Caco-2 (cell line): ENCODE measurements around the gene PTPN23. TPM values are rescaled to one million over a fixed set of nuclear protein-coding genes. Genes with fewer than 3 reads are reported as not detected.

Source experiments
- BruUV-seq: library from RNA; stranded (reverse); fragments of 400-500 nt; replicated peaks from 2 replicates; lab custom pipeline; 2021; lab: Mats Ljungman, UMichigan
- CTCF ChIA-PET: fragments of 300-600 bp; sonication (Branson Sonifier 250); formaldehyde crosslinking; loops from one replicate; lab custom pipeline; 2022; ENCODE audit warnings: antibody characterized with exemption; lab: Charles Lee
- POLR2A ChIA-PET: fragments of 300-600 bp; sonication (Branson Sonifier 250); formaldehyde crosslinking; loops from one replicate; lab custom pipeline; 2022; ENCODE audit warnings: antibody characterized with exemption; lab: Charles Lee
- DNase-seq, 2 experiments: peaks; one replicate each; pipeline versions ENCODE4 v3.0.0 to v3.0.0-alpha.2; 2020 to 2022
- H3K27me3 ChIP-seq: replicated peaks from 2 replicates; pipeline ENCODE4 v1.6.0; 2011; ENCODE audit warnings: low read length; ENCODE audit not compliant: control insufficient read depth, insufficient read depth
- H3K36me3 ChIP-seq: 2 replicates; pipeline ENCODE4 v1.5.1; 2011; ENCODE audit warnings: low read length; ENCODE audit not compliant: control insufficient read depth, insufficient read depth
- H3K4me1 ChIP-seq: fragments of 250-450 bp; sonication (Bioruptor Pico); 2 replicates; pipeline ENCODE4 v1.5.1; 2020; ENCODE audit warnings: mild to moderate bottlenecking
- H3K4me3 ChIP-seq: 2 replicates; pipeline ENCODE4 v1.5.1; 2011; ENCODE audit warnings: low read depth, mild to moderate bottlenecking, control low read depth, low read length
- H3K9me3 ChIP-seq: fragments of 250-450 bp; sonication (Bioruptor Pico); 2 replicates; pipeline ENCODE4 v1.5.1; 2020; ENCODE audit warnings: mild to moderate bottlenecking, moderate library complexity
- H3K27ac Mint-ChIP-seq: one replicate; pipeline ENCODE4 v1.8.0; 2022; ENCODE audit warnings: mixed read lengths; ENCODE audit not compliant: unreplicated experiment
- H3K27me3 Mint-ChIP-seq: one replicate; pipeline ENCODE4 v1.8.0; 2022; ENCODE audit warnings: mixed read lengths; ENCODE audit not compliant: insufficient read depth, unreplicated experiment
- H3K36me3 Mint-ChIP-seq: one replicate; pipeline ENCODE4 v1.8.0; 2022; ENCODE audit warnings: mild to moderate bottlenecking, mixed read lengths; ENCODE audit not compliant: insufficient read depth, unreplicated experiment
- H3K4me1 Mint-ChIP-seq: one replicate; pipeline ENCODE4 v1.8.0; 2022; ENCODE audit warnings: low read depth, mixed read lengths; ENCODE audit not compliant: unreplicated experiment
- H3K4me3 Mint-ChIP-seq: one replicate; pipeline ENCODE4 v1.8.0; 2022; ENCODE audit warnings: mild to moderate bottlenecking, moderate library complexity, mixed read lengths; ENCODE audit not compliant: unreplicated experiment
- H3K9me3 Mint-ChIP-seq: one replicate; pipeline ENCODE4 v1.8.0; 2022; ENCODE audit warnings: mixed read lengths; ENCODE audit not compliant: unreplicated experiment
- CTCF ChIP-seq, 2 experiments: fragments of 200-600 bp in 1 of 2; IDR thresholded peaks; 1 replicate in 1 of 2; 2 replicates in 1 of 2; pipeline versions ENCODE4 v1.5.1 to v1.8.0; 2011 to 2022; ENCODE audit warnings: antibody characterized with exemption in 1 of 2, control low read depth in 1 of 2, inconsistent platforms in 1 of 2, low read depth in 1 of 2, low read length in 1 of 2, mild to moderate bottlenecking in 1 of 2, moderate library complexity in 1 of 2; ENCODE audit not compliant: insufficient read depth in 1 of 2, severe bottlenecking in 1 of 2, unreplicated experiment in 1 of 2
- intact Hi-C: fragments of 100-400 bp; cut with micrococcal nuclease; formaldehyde crosslinking; loops from one replicate; pipeline ENCODE4 v1.10.0; 2022; ENCODE audit not compliant: unreplicated experiment
- total RNA-seq: library from RNA; stranded (reverse); gene quantifications from 2 replicates; pipeline ENCODE4 v1.2.3, GENCODE V29; 2022

PTPN23 gene
- total RNA-seq, 1 experiment from 2014 or later = 49.6 TPM

GRCh38 chr3:47410801-47411646 is 30.2 kb downstream of the PTPN23 start:
- BruUV-seq = no TSS peak
- H3K9me3 Mint-ChIP-seq = no peaks in the 10 kb centered on the region
- DNase-seq = no peak
- H3K4me1 ChIP-seq = peaks cover 6% of the 10 kb centered on the region
- no peak overlapping the region for H3K4me3 ChIP-seq
- no peak overlapping the region for H3K27ac Mint-ChIP-seq
- no peak overlapping the region for H3K4me3 Mint-ChIP-seq
- H3K27me3 ChIP-seq = no peaks in the 10 kb centered on the region
- ChIA-PET POLR2A (no interaction called here), CTCF (no interaction called here)
- peaks cover 2% of the 10 kb centered on the region for H3K4me1 Mint-ChIP-seq
- intact Hi-C loops = no loop called here
- H3K9me3 ChIP-seq = no peaks in the 10 kb centered on the region
- peaks cover 1% of the 10 kb centered on the region for H3K36me3 ChIP-seq
- no peaks in the 10 kb centered on the region for H3K27me3 Mint-ChIP-seq
- TF ChIP-seq CTCF (IDR thresholded peaks at IDR 0.05; ENCODE audit: insufficient read depth in 1 of 2, low read depth in 1 of 2, low read length in 1 of 2, severe bottlenecking in 1 of 2, unreplicated experiment in 1 of 2) = no peak
- H3K36me3 Mint-ChIP-seq = peaks cover 71% of the 10 kb centered on the region

GRCh38 chr3:47411696-47412452 is 31.1 kb downstream of the PTPN23 start:
- peaks cover 72% of the 10 kb centered on the region for H3K36me3 Mint-ChIP-seq
- DNase-seq = no peak
- no peak overlapping the region for H3K4me3 Mint-ChIP-seq
- Histone ChIP-seq H3K27me3 (no peaks in the 10 kb centered on the region), H3K4me1 (peaks cover 4% of the 10 kb centered on the region; the same call in 1 of the 2 replicates), H3K4me3 (no peak overlapping the region), H3K36me3 (peaks cover 1% of the 10 kb centered on the region), H3K9me3 (no peaks in the 10 kb centered on the region)
- POLR2A ChIA-PET = no interaction called here
- TF ChIP-seq CTCF (IDR thresholded peaks at IDR 0.05; ENCODE audit: insufficient read depth in 1 of 2, low read depth in 1 of 2, low read length in 1 of 2, severe bottlenecking in 1 of 2, unreplicated experiment in 1 of 2) = no peak
- no peak overlapping the region for H3K27ac Mint-ChIP-seq
- CTCF ChIA-PET = no interaction called here
- intact Hi-C loops = no loop called here
- H3K4me1 Mint-ChIP-seq = peaks cover 6% of the 10 kb centered on the region
- H3K27me3 Mint-ChIP-seq = no peaks in the 10 kb centered on the region
- no TSS peak for BruUV-seq
- no peaks in the 10 kb centered on the region for H3K9me3 Mint-ChIP-seq

GRCh38 chr3:47412453-47412756 is 31.6 kb downstream of the PTPN23 start:
- H3K9me3 Mint-ChIP-seq = no peaks in the 10 kb centered on the region

More at GRCh38 chr3:47412453-47412756, 31.6 kb downstream of the PTPN23 start:
- no TSS peak for BruUV-seq
- Histone ChIP-seq H3K9me3 (no peaks in the 10 kb centered on the region), H3K4me3 (no peak overlapping the region), H3K36me3 (peaks cover 1% of the 10 kb centered on the region), H3K4me1 (peaks cover 4% of the 10 kb centered on the region; the same call in 1 of the 2 replicates), H3K27me3 (no peaks in the 10 kb centered on the region)
- intact Hi-C loops = no loop called here
- Mint-ChIP-seq H3K27ac (no peak overlapping the region), H3K4me3 (no peak overlapping the region), H3K27me3 (no peaks in the 10 kb centered on the region), H3K4me1 (peaks cover 6% of the 10 kb centered on the region), H3K36me3 (peaks cover 70% of the 10 kb centered on the region)
- TF ChIP-seq CTCF (IDR thresholded peaks at IDR 0.05; ENCODE audit: insufficient read depth in 1 of 2, low read depth in 1 of 2, low read length in 1 of 2, severe bottlenecking in 1 of 2, unreplicated experiment in 1 of 2) = no peak
- no peak for DNase-seq
- POLR2A ChIA-PET = interaction anchor here (0.6 kb wide), 1 partner anchor 9 kb away, joined by 3 read pairs; no protein-coding TSS in a partner anchor
- CTCF ChIA-PET = interaction anchor here (0.6 kb wide), 1 partner anchor 18 kb away, joined by 3 read pairs; no protein-coding TSS in a partner anchor
